Fibroblast of lung (primary cell): ENCODE measurements around the gene MRPL49. TPM values are rescaled to one million over a fixed set of nuclear protein-coding genes. Genes with fewer than 3 reads are reported as not detected.

ENCODE experiments used
- DNase-seq, 2 donors: peaks; one replicate each; pipeline versions ENCODE4 v3.0.0 to v3.0.0-alpha.2; 2010; ENCODE audit warnings: low read depth in 2 of 2
- H2AFZ ChIP-seq: 2 replicates; pipeline ENCODE4 v1.5.1; 2012; ENCODE audit warnings: low read length, control low read depth, inconsistent platforms
- H3K27ac ChIP-seq: 2 replicates; pipeline ENCODE4 v1.5.1; 2011; ENCODE audit warnings: low read length, control low read depth; ENCODE audit not compliant: insufficient read depth
- H3K27me3 ChIP-seq: 2 replicates; pipeline ENCODE4 v1.5.1; 2011; ENCODE audit warnings: mild to moderate bottlenecking, low read length; ENCODE audit not compliant: control insufficient read depth, insufficient read depth
- H3K36me3 ChIP-seq: 2 replicates; pipeline ENCODE4 v1.5.1; 2011; ENCODE audit warnings: low read length; ENCODE audit not compliant: control insufficient read depth, insufficient read depth
- H3K4me1 ChIP-seq: 2 replicates; pipeline ENCODE4 v1.5.1; 2011; ENCODE audit warnings: low read length; ENCODE audit not compliant: control insufficient read depth, insufficient read depth; ENCODE audit errors: extremely low read depth
- H3K4me2 ChIP-seq: 2 replicates; pipeline ENCODE4 v1.5.1; 2011; ENCODE audit warnings: low read length, control low read depth; ENCODE audit not compliant: insufficient read depth; ENCODE audit errors: extremely low read depth
- H3K4me3 ChIP-seq, 4 experiments: fragments of 200-600 bp in 1 of 4; sonication (generic) in 1 of 4; replicated peaks in 1 of 4; 2 replicates each; pipeline ENCODE4 v1.5.1; 2011 to 2016; ENCODE audit warnings: low read length in 4 of 4, low read depth in 3 of 4, mild to moderate bottlenecking in 3 of 4, control low read depth in 2 of 4, inconsistent platforms in 1 of 4, mixed read lengths in 1 of 4; ENCODE audit not compliant: insufficient read depth in 1 of 4; ENCODE audit errors: control extremely low read depth in 1 of 4
- H3K79me2 ChIP-seq: 2 replicates; pipeline ENCODE4 v1.5.1; 2012; ENCODE audit warnings: mild to moderate bottlenecking, low read length, inconsistent platforms; ENCODE audit not compliant: control insufficient read depth, insufficient read depth
- H3K9ac ChIP-seq: 2 replicates; pipeline ENCODE4 v1.5.1; 2011; ENCODE audit warnings: mild to moderate bottlenecking, low read length, control low read depth; ENCODE audit not compliant: insufficient read depth
- H3K9me3 ChIP-seq: 2 replicates; pipeline ENCODE4 v1.5.1; 2012; ENCODE audit warnings: low read depth, low read length; ENCODE audit not compliant: control insufficient read depth, insufficient read depth
- H4K20me1 ChIP-seq: 2 replicates; pipeline ENCODE4 v1.5.1; 2011; ENCODE audit warnings: low read length; ENCODE audit not compliant: control insufficient read depth, insufficient read depth; ENCODE audit errors: extremely low read depth
- EZH2 ChIP-seq: IDR thresholded peaks from 2 replicates; pipeline ENCODE4 v1.5.1; 2012; ENCODE audit warnings: low read length, control low read depth, mild to moderate bottlenecking; ENCODE audit errors: missing control alignments
- polyA plus RNA-seq, 2 donors: library from polyadenylated mRNA; depleted of rRNA in 1 of 2; stranded (reverse) in 1 of 2; unstranded in 1 of 2; fragments of >200 nt; gene quantifications; 2 replicates each; pipeline ENCODE4 v1.2.1, GENCODE V29; 2011 to 2012; ENCODE audit warnings: missing spikeins in 1 of 2
- total RNA-seq: library from RNA; depleted of rRNA; stranded (reverse); fragments of >200 nt; gene quantifications from 2 replicates; pipeline ENCODE4 v1.2.1, GENCODE V29; 2014
- TF ChIP-seq, protein P1 (sequence below), 2 donors: IDR thresholded peaks in 1 of 2; conservative IDR thresholded peaks in 1 of 2; 1 replicate in 1 of 2; 2 replicates in 1 of 2; pipeline ENCODE4 v1.5.1; 2011 to 2012; ENCODE audit warnings: low read length in 2 of 2, control low read depth in 1 of 2, inconsistent platforms in 1 of 2, low read depth in 1 of 2, mild to moderate bottlenecking in 1 of 2

MRPL49 gene
- total and polyA plus RNA-seq, 2 donors (not counting 1 experiment from before 2014, with no cell fraction given) = 55.5 to 70.8 TPM

GRCh38 chr11:65125197-65126056, 3.3 kb downstream of the MRPL49 start:
- DNase-seq = no peak
- H3K36me3 ChIP-seq = peaks cover 28% of the 10 kb centered on the region
- H4K20me1 ChIP-seq = no peaks in the 10 kb centered on the region
- no peak overlapping the region for H3K4me3 ChIP-seq
- H3K4me1 ChIP-seq = peaks cover 6% of the 10 kb centered on the region
- H3K9ac ChIP-seq = no peak overlapping the region
- no peak overlapping the region for H3K27ac ChIP-seq
- H3K4me2 ChIP-seq = no peak overlapping the region
- peaks cover 24% of the 10 kb centered on the region for H3K79me2 ChIP-seq
- H3K9me3 ChIP-seq = no peaks in the 10 kb centered on the region
- H3K27me3 ChIP-seq = no peaks in the 10 kb centered on the region
- TF ChIP-seq, protein P1, sequence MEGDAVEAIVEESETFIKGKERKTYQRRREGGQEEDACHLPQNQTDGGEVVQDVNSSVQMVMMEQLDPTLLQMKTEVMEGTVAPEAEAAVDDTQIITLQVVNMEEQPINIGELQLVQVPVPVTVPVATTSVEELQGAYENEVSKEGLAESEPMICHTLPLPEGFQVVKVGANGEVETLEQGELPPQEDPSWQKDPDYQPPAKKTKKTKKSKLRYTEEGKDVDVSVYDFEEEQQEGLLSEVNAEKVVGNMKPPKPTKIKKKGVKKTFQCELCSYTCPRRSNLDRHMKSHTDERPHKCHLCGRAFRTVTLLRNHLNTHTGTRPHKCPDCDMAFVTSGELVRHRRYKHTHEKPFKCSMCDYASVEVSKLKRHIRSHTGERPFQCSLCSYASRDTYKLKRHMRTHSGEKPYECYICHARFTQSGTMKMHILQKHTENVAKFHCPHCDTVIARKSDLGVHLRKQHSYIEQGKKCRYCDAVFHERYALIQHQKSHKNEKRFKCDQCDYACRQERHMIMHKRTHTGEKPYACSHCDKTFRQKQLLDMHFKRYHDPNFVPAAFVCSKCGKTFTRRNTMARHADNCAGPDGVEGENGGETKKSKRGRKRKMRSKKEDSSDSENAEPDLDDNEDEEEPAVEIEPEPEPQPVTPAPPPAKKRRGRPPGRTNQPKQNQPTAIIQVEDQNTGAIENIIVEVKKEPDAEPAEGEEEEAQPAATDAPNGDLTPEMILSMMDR (conservative IDR thresholded peaks at IDR 0.05 in 1 of 2, IDR thresholded peaks at IDR 0.05 in 1 of 2; ENCODE audit: low read depth in 1 of 2, low read length in 2 of 2) = no peak
- no peak for TF ChIP-seq EZH2
- no peak overlapping the region for H2AFZ ChIP-seq

DNA sequence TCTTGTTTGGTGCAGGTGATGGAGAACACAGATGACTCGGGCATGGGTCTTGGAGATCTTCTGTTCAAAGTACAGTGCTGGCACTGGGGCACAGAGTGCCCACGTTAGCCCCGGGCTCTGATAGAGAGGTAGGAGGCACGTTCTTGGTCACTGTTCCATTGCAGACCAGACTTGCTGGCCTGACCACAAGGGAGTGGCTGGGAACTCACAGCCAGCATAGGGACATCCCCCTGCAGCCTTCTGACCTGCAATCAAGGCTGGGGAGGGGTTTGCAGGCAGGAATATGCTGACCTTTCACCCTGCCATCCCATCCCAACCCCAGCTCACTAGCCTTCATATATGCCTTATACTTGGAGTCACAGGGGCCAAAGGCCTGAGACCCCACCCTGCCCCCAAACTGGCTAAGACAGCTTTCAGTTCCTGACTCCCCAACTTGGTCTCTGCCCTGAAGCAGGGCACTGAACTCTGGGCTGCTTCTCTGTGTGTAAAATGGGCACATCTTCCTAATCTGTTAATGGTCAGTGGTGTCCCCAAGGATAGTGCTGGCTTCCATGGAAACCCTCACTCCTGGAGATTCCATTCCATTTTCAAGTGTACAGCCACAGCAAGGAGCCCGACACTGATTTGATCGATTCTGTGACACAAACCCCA, 4.6 kb downstream of the MRPL49 start:
- Histone ChIP-seq H3K27me3 (no peaks in the 10 kb centered on the region), H3K27ac (no peak overlapping the region), H2AFZ (no peak overlapping the region), H3K4me3 (no peak overlapping the region), H3K9ac (no peak overlapping the region), H3K9me3 (no peaks in the 10 kb centered on the region), H3K79me2 (peaks cover 13% of the 10 kb centered on the region), H3K36me3 (peaks cover 35% of the 10 kb centered on the region), H3K4me2 (no peak overlapping the region), H4K20me1 (no peaks in the 10 kb centered on the region), H3K4me1 (no peaks in the 10 kb centered on the region)
- DNase-seq = no peak
- no peak for TF ChIP-seq EZH2
- TF ChIP-seq, protein P1 (conservative IDR thresholded peaks at IDR 0.05 in 1 of 2, IDR thresholded peaks at IDR 0.05 in 1 of 2; ENCODE audit: low read depth in 1 of 2, low read length in 2 of 2) = no peak

DNA sequence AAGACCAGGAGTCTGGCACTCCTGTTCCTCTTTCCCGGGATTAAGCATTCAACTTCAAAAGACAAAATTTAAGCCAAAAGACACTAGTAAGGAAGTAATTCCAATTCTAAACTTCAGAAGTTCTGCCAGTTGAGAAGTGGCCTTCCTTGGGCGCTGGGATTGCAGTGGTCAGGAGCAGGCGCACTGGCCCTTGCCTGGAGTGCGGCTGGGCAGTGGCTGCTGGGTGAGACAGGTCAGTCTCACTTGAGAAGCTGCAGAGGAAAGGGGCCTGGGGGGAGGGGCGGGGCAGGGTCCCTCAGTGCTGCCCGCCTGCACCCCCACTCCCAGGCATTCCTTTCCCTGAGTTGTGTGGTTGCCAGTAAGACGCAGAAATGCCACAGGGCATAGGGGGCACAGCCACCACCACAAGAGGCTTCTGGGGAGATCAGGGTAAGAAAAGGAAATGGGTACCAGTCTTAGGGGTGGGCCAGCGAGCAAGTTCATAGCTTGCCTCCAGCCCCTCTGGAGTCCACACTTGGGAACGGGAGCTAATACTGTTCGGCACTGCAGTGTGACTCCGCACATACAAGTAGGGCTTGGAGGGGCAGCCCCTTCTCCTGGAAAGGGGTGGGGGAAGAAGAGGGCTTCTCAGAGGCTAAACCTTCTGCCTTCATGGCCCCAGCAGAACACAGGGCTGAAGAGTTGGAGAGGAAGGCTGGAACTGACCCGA, 5.5 kb downstream of the MRPL49 start:
- DNase-seq = no peak
- Histone ChIP-seq H4K20me1 (no peaks in the 10 kb centered on the region), H3K4me3 (no peak overlapping the region), H3K27me3 (no peaks in the 10 kb centered on the region), H3K36me3 (peaks cover 40% of the 10 kb centered on the region), H3K4me2 (no peak overlapping the region), H3K79me2 (peaks cover 14% of the 10 kb centered on the region), H2AFZ (no peak overlapping the region), H3K27ac (no peak overlapping the region), H3K9ac (no peak overlapping the region), H3K9me3 (no peaks in the 10 kb centered on the region), H3K4me1 (peaks cover 2% of the 10 kb centered on the region)
- no peak for TF ChIP-seq EZH2
- TF ChIP-seq, protein P1 (conservative IDR thresholded peaks at IDR 0.05 in 1 of 2, IDR thresholded peaks at IDR 0.05 in 1 of 2; ENCODE audit: low read depth in 1 of 2, low read length in 2 of 2) = no peak
